Measurements from ENCODE around the gene ANKRD55.
"Not testable (repeated sequence)": the region's sequence is repeated elsewhere in the genome, so short reads cannot be mapped to it uniquely, and the experiment has no call there.

The ANKRD55 gene

DNA sequence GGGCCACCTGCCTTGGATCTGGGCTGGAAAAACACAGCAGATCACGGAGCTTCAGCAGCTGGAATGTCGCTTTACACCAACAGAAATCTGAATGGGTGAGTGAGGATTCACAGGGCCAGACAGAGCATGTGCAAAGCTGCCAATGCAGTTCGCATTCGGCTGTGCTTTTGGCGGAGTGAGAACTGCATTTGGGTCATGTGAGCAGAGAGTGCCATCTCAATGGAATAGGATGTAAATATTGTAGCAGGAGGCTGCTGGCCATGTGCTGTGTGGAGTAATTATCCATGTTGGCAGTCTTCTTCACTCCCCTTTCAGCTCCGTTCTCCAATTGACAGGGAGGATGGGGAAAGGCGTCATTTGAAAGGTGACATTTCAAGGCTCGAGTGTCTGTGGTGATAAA lies at the start of gene ANKRD55:
Gene ANKRD55, minus strand, starts transcription at position 101 of the 400 bp plus-strand sequence. CDS start 417 bp downstream, outside the sequence.
- no peak for DNase-seq (ENCODE audit: low read depth)

DNA sequence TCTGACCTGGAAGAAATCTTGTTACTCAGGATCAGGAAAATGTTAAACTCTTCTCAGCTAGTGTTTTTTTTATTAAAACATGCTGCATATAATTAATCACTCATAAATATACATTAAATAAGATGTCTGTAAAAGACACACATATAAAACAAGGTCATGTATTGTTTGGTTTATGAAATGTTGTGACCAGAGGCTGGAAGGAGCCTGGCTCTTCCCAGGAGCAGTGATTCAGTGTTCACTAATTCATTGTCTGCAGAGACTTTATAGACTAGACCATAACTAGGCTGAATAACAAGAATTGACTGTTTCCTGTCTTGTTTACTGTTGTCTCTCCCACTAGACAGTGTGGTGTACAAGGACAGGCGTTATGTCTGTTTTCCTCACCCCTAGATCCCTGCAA lies 49.1 kb upstream of the ANKRD55 start:
- DNase-seq (ENCODE audit: low read depth) = no peak

- no peak for DNase-seq (ENCODE audit: low read depth)
Measured at GRCh38 chr5:56281489-56282165, 48.5 kb upstream of the ANKRD55 start.

DNA sequence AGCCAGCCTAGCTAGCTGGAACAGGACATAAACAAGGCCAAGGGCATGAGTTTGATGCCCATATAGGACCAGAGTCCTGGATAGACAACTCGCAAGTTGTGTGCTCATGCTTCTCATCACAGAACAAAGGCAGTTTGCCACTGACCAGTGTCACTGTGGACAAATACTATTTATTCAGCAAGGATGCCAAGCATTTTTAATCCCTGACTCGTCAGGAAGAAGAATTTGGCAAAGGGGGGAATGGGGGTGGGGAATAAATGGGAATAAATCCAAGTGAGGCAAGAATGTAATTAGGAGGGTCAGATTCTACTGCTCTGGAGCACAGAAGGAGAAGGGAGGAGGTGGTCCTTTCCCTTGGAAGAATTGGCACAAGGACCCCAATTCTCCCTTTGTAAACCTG lies 46.8 kb upstream of the ANKRD55 start:
- DNase-seq (ENCODE audit: low read depth) = no peak

- DNase-seq (ENCODE audit: low read depth) = no peak
Measured at GRCh38 chr5:56279291-56279690, 46.2 kb upstream of the ANKRD55 start.

GRCh38 chr5:56278335-56278753 lies 45.2 kb upstream of the ANKRD55 start:
- DNase-seq (ENCODE audit: low read depth) = no peak

GRCh38 chr5:56277573-56277972 lies 44.4 kb upstream of the ANKRD55 start:
- no peak for DNase-seq (ENCODE audit: low read depth)

DNA sequence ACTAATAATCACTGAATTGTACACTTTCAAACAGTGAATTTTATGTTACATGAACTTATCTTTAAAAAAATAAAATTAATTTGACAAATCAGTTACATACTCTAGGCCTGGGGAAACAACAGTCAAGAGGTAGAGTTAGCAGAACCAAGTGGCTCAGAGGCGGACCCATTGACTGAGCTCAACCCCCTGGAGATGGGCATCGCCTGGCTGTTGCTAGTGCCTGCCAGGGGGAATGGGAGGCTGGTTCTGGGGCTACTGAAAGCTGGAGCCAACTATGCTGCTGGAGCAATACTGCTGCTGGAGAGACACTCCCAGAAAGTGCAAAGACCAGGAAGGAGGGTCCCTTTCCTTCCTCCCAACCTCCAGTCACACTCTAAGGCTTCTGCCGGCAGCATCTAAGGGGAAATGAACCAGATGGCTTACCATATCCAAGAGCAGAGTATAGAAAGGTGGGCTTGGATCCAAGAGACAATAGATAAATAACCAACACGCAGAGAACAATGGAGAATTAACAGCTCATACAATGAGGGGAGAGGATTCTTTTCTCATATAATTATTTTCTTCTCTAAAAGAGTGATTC lies 40.3 kb upstream of the ANKRD55 start:
- no peak for DNase-seq (ENCODE audit: low read depth)

GRCh38 chr5:56272765-56273164 lies 39.6 kb upstream of the ANKRD55 start:
- no peak for DNase-seq (ENCODE audit: low read depth)

DNA sequence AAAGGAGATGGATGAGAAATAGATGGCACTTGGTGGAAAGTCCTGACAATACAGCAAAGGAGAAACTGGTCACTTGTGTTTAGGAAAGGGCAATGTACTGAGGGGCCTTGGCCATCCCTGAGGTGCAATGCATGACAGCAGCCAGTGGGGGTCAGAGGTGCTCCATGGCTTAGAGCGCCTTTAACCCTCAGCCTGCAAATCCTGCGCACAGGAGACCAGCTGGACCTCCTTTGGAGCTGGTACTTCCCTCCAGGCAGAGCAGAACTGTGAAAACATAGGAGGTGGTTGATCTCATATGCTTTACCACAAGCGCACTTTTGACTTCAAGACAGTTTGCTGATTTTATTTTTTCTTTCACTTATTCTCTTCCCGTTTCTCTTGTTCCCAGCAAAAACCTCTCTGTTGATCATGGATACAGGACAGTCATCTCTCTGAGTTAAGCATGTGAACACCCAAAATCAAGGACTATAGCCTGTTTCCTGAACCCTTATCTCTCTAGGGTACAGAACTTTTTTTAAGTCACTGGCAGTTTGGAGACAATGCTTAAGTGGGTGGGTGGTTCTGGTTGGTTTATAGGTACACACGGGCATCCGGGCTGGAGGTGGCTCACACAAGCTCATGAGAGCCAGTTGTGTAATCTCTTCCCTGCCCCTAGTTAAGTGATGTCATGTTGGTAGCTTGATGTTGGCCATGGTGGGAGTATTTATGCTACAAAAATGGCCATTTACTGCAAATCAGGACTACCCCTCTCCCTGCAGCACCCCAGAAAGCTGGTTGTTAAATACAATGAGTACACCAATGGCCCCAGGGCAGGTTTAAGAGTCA lies 37.6 kb upstream of the ANKRD55 start:
- peak; percentile 65 for DNase-seq (ENCODE audit: low read depth)

- DNase-seq (ENCODE audit: low read depth) = no peak
Measured at GRCh38 chr5:56270058-56270457, 36.9 kb upstream of the ANKRD55 start.

- DNase-seq (ENCODE audit: low read depth) = no peak
Measured at GRCh38 chr5:56269216-56269927, 36.2 kb upstream of the ANKRD55 start.

GRCh38 chr5:56268707-56269106 lies 35.6 kb upstream of the ANKRD55 start:
- DNase-seq (ENCODE audit: low read depth) = not testable (repeated sequence)

GRCh38 chr5:56267856-56268255 lies 34.7 kb upstream of the ANKRD55 start:
- no peak for DNase-seq (ENCODE audit: low read depth)

DNA sequence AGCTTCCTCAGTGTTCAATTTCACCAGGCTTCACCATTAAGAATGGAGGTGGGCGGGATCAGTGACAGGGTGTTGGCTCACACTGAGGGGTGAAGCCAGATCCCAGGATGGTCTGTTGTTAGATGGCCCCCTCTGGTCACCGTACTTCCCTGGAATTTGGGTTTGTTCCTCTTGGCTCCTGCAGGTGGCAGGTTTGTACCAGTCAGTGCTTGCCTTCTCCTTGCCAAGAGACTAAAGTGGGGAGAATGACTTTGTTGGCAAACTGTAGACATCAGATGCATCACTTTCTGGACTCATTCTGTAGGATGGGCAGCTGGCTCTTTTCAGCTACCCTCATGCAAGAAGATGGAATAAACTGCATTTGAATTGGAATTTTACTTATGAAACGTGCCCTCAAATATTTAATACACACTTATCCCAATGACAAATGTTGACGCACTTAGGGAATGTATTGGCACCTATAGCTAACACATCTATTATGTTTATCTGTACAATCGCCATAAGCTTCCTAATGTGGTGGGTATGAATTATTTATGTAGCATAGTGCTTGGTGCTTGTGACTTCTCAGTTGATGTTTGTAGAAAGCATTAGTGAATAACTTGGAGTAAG lies 31.4 kb upstream of the ANKRD55 start:
- peak; percentile 2 for DNase-seq (ENCODE audit: low read depth)

- no peak for DNase-seq (ENCODE audit: low read depth)
Measured at GRCh38 chr5:56262279-56262678, 29.1 kb upstream of the ANKRD55 start.

GRCh38 chr5:56259002-56259511 lies 25.9 kb upstream of the ANKRD55 start:
- no peak for DNase-seq (ENCODE audit: low read depth)

GRCh38 chr5:56257763-56258529 lies 24.8 kb upstream of the ANKRD55 start:
- not testable (repeated sequence) for DNase-seq (ENCODE audit: low read depth)

- no peak for DNase-seq (ENCODE audit: low read depth)
Measured at GRCh38 chr5:56257010-56257409, 23.9 kb upstream of the ANKRD55 start.

DNA sequence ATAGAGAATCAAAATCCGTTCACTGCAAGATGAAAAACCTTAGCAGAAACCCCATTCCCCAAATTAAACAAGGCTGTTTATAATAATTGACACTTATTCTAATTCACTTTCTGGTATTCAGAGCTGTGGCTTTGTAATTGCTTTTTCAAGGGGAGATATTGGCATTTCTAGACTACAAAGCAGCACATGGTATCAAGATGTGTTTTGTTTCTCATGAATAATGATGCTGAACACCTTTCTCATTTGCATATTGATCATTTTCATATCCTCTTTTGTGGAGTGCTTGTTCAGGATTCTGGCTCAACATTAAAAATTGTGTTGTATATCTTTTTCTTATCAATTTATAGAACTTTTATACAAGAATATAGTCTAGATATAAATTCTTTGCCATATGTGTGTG lies 22.4 kb upstream of the ANKRD55 start:
- DNase-seq (ENCODE audit: low read depth) = no peak

DNA sequence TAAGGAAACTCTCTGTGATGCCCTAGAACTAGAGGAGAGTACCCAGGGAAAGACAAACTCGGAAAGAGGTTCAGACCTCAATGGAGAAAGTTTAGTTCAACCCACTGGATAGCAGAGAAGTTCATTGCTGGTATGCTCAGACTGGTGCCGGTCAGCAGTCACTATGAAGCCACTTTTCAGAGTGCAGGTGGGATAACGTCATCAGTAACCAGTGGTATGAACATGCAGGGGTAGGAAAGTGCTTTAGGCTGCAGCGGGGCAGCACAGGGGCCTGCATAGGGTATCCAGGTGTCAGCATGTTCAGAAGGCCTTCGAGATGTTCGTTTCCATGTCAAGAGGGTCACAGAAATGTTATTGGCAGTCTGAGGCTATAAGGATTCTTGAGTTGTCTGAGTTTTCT lies 20.8 kb upstream of the ANKRD55 start:
- DNase-seq (ENCODE audit: low read depth) = no peak
